ENCODE data around the gene MOCS1.

DNA sequence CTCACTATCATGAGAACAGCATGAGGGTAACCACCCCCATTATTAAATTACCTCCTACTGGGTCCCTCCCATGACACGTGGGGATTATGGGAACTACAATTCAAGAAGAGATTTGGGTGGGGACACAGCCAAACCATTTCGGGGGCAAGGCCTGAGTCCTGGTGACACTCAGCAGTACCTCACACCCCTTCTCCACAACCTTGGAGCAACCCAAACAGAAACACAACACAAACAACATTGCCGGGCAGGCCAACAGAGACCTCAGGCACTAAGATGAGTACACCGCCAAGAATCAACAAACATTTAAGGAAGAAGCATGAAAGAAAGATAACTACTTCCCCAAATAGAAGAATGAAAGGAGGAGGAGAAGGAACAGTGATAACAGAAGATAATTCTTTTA, 16.9 kb downstream of the MOCS1 start:
- TF ChIP-seq CTCF (IDR thresholded peaks at IDR 0.05), result no peak
- no peak for TF ChIP-seq ZFX (IDR thresholded peaks at IDR 0.05; ENCODE audit: borderline replicate concordance)

Measured in 22Rv1 (cell line).